VCaP (cell line): ENCODE measurements around the gene OR52N2.

Experiments
- H3K27ac ChIP-seq: fragments of 450-650 bp; 2 replicates; pipeline ENCODE4 v1.5.1; 2017
- CTCF ChIP-seq: fragments of 450-650 bp; conservative IDR thresholded peaks from 2 replicates; pipeline ENCODE4 v1.5.1; 2017; ENCODE audit warnings: mild to moderate bottlenecking, moderate library complexity

OR52N2 gene

GRCh38 chr11:5808500-5809121 lies at the start of gene OR52N2:
OR52N2 (plus strand) TSS chr11:5808924; CDS start chr11:5820336, 11,412 bp downstream.
- no peak within 1 kb of the TSS for H3K27ac ChIP-seq
- TF ChIP-seq CTCF = peak; percentile 80

GRCh38 chr11:5767056-5767455 lies 41.7 kb upstream of the OR52N2 start:
- TF ChIP-seq CTCF = no peak
- H3K27ac ChIP-seq = no peak overlapping the region

- no peak for TF ChIP-seq CTCF
- H3K27ac ChIP-seq = no peak within 1 kb of the TSS
These were observed 25.5 kb upstream of the OR52N2 start, which contains the start of gene OR52N5 for GRCh38 chr11:5783255-5783654. OR52N5 (minus strand) TSS chr11:5783355; CDS start chr11:5778634, 4,721 bp downstream.

GRCh38 chr11:5791165-5791564 lies 17.6 kb upstream of the OR52N2 start, which contains the start of gene OR52N1:
OR52N1 (minus strand) TSS chr11:5791265; CDS start chr11:5788816, 2,449 bp downstream.
- TF ChIP-seq CTCF = no peak
- H3K27ac ChIP-seq = no peak within 1 kb of the TSS

GRCh38 chr11:5796541-5796940 lies 12.2 kb upstream of the OR52N2 start:
- no peak overlapping the region for H3K27ac ChIP-seq
- no peak for TF ChIP-seq CTCF

GRCh38 chr11:5803982-5804381 lies 4.7 kb upstream of the OR52N2 start:
- no peak for TF ChIP-seq CTCF
- H3K27ac ChIP-seq = no peak overlapping the region

- TF ChIP-seq CTCF = no peak
- H3K27ac ChIP-seq = no peak overlapping the region
These were observed 1.1 kb upstream of the OR52N2 start for GRCh38 chr11:5807580-5807979.
